Stimulated activated naive B cell treated with anti-CD40 and anti-IgM and Interleukin-4, amounts not matched to agents 10 μg/mL and 1 μg/mL and 100 μg/mL, for 72 hours (primary cell): ENCODE data around the gene MEIOB.

Experiments used
- ATAC-seq, 2 donors: fragments of 150-1000 bp; cut with Tn5 transposase; replicated peaks; 2 replicates each; pipeline ENCODE4 v1.10.0; 2021; ENCODE audit warnings: moderate library complexity in 1 of 2
- DNase-seq: peaks from one replicate; pipeline ENCODE4 v3.0.0; 2021
- H3K27ac Mint-ChIP-seq: one replicate; pipeline ENCODE4 v1.8.0; 2022; ENCODE audit warnings: mild to moderate bottlenecking, mixed read lengths
- H3K27me3 Mint-ChIP-seq, 2 donors: one replicate each; pipeline ENCODE4 v1.8.0; 2022; ENCODE audit warnings: mixed read lengths in 2 of 2
- H3K36me3 Mint-ChIP-seq, 2 donors: one replicate each; pipeline ENCODE4 v1.8.0; 2022; ENCODE audit warnings: mixed read lengths in 2 of 2, mild to moderate bottlenecking in 1 of 2
- H3K4me1 Mint-ChIP-seq, 2 donors: one replicate each; pipeline ENCODE4 v1.8.0; 2022; ENCODE audit warnings: mixed read lengths in 2 of 2, mild to moderate bottlenecking in 1 of 2
- H3K4me3 Mint-ChIP-seq, 2 donors: one replicate each; pipeline ENCODE4 v1.8.0; 2022; ENCODE audit warnings: mild to moderate bottlenecking in 2 of 2, mixed read lengths in 2 of 2, moderate library complexity in 1 of 2
- H3K9me3 Mint-ChIP-seq, 2 donors: one replicate each; pipeline ENCODE4 v1.8.0; 2022; ENCODE audit warnings: mixed read lengths in 2 of 2, mild to moderate bottlenecking in 1 of 2

Gene MEIOB

DNA sequence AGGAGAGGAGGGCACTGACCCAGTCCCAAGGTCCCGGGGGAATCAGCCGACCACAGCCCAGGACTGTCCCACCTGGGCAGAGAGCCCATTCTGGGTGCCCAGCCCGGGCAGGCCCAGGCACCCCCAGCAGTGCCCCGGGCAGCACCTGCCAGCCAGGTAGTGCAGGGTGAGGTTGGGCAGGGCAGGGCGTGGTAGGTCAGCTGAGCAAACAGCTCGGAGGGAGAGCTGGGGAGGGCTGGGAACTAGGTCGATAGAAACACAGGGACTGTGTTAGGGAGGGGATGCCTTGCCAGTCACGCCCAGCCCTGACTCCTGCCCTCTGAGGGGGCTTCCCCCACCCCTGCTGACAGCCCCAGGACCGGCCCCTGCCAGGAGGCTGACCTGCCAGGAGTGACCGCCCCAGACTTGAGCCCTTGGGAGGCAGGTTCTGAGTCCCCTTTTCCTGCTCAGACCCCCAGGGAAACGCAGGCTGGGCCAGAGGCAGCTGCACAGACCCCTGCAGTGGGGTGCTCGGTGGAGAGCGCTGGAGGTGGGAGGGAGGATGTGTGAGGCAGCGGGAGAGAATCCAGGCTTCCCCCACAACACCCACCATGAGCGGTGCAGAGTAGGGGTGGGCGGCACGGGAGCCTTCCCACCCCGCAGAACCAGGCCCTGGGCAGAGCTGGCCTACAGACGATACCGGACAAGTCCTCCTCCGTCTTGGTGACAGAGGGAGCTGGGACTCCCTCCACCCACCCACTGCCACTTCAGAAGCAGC, 41.5 kb upstream of the MEIOB start:
- H3K27ac Mint-ChIP-seq = no peak overlapping the region
- peak in 1 of 2 donors; percentile 36 for ATAC-seq

DNA sequence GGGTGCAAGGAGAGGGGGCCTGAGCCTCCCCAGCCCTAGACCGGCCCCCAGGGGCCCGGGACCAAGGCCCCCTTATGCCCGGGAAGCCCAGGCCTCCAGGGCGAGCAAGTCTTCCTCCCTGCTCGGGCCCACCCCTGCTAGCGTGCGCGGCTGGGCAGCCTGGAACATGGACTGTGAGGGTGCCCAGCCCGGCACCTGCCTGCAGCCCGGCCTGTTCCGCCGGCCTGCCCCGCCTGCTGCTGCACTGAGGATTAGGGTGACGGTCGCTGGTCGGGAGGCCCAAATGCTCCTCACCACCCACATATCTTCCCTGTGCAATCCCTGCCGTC, 40.2 kb upstream of the MEIOB start:
- ATAC-seq = no peak
- Mint-ChIP-seq H3K9me3 (no peaks in the 10 kb centered on the region), H3K4me1 (peaks cover 1 to 5% of the 10 kb centered on the region in 2 donors), H3K36me3 (no peaks in the 10 kb centered on the region), H3K27ac (no peak overlapping the region), H3K4me3 (no peak overlapping the region), H3K27me3 (peaks cover 46 to 55% of the 10 kb centered on the region in 2 donors)
- no peak for DNase-seq

More for the DNA sequence above, 41.5 kb upstream of the MEIOB start:
- no peak overlapping the region for H3K4me3 Mint-ChIP-seq
- H3K36me3 Mint-ChIP-seq = no peaks in the 10 kb centered on the region
- no peaks in the 10 kb centered on the region for H3K9me3 Mint-ChIP-seq
- no peak for DNase-seq
- H3K4me1 Mint-ChIP-seq = peaks cover 1 to 5% of the 10 kb centered on the region in 2 donors
- peaks cover 44 to 58% of the 10 kb centered on the region in 2 donors for H3K27me3 Mint-ChIP-seq

DNA sequence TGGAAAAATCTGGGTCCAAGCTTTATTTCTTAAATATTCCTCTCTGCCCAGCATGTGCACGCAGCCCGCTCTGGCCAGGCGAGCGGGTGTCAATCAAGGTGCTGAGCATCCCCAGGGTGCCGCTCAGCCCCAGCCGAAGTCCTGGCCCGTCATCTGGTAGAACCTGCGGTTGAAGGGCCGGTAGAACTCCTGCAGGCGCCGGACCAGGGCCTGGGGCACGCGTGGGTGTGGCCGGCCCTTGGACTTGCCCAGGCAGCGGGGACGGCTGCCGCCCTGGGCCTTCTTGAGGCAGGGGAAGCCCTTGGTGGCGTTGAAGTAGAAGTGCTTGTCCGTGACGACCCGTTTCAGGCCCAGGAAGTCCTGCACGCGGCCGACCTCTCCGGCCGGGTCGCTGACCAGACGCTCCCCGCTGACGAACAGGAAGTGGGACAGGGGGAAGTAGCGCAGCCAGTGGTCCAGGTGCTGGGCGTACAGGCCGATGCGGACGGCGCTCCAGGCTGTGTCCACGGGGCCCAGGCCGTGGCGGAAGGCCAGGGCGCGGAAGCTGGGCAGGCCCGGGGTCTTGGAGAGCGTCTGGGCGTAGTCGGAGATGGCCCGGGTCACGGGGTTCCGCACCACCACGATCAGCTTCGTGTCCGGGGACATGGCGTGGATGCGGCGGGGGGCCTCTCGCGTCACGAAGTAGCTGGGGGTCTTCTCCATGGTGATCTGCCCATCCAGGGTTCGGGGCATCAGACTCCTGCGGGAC, 39.7 kb upstream of the MEIOB start:
- Mint-ChIP-seq H3K4me3 (no peak overlapping the region), H3K36me3 (no peaks in the 10 kb centered on the region), H3K4me1 (peaks cover 1 to 5% of the 10 kb centered on the region in 2 donors), H3K9me3 (no peaks in the 10 kb centered on the region), H3K27me3 (peaks cover 41 to 54% of the 10 kb centered on the region in 2 donors), H3K27ac (no peak overlapping the region)
- ATAC-seq (no peak), DNase-seq (no peak)

DNA sequence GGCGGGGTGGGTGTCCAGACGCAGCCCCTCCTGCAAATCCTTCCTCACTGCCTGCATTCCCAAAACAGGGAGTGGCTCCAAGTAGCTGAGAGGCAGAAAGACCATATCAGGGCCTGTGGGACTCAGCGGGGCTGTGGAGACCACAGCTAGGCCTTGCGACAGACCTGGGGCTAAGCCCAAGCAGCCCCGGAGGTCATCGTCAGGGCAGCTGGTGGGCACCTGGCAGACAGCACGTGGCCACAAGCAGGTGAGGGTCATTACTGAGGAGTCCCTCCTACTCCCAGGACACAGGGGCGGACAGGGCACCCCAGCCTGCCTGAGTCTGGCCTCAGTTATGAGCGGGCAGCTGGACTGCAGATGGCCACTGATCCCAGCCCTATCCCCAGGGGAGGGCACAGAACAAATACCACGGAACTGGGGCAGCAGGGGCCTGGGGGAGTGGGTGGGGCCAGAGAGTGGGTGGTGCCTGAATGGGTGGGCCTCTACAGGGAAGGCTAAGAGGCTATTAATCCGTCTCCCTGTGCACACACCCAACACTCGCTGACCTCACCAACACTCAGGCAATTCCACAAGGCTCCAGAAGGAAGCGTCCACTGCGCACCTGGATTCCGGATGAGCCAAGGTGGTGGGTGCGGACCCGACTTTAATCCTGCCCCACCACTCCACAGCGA, 37.7 kb upstream of the MEIOB start:
- Mint-ChIP-seq H3K27me3 (peaks cover 27 to 43% of the 10 kb centered on the region in 2 donors), H3K4me1 (peaks cover 0 to 1% of the 10 kb centered on the region in 2 donors), H3K36me3 (no peaks in the 10 kb centered on the region), H3K27ac (no peak overlapping the region), H3K4me3 (no peak overlapping the region), H3K9me3 (no peaks in the 10 kb centered on the region)
- no peak for ATAC-seq
- no peak for DNase-seq

DNA sequence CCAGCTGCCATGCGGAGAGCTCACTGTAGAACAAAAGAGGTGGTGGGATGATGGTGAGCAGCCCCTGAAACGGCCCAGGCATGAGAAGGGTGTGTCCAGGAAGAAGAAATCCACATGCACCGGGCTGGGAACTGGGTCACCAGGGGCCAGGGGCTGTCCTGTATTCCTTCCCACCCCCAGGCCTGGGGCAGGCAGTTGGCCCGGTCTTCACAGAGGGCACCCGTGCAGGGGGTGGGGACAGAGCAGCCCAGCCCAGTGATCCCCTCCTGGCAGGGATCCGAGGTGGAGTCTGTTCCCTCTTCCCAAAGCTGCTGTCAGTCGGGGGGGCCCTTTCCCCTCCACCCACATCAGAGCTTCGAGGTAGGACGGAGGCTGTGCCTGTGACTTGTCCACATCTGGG, 37.0 kb upstream of the MEIOB start:
- H3K27me3 Mint-ChIP-seq = peaks cover 22 to 41% of the 10 kb centered on the region in 2 donors
- no peaks in the 10 kb centered on the region for H3K9me3 Mint-ChIP-seq
- ATAC-seq = no peak

DNA sequence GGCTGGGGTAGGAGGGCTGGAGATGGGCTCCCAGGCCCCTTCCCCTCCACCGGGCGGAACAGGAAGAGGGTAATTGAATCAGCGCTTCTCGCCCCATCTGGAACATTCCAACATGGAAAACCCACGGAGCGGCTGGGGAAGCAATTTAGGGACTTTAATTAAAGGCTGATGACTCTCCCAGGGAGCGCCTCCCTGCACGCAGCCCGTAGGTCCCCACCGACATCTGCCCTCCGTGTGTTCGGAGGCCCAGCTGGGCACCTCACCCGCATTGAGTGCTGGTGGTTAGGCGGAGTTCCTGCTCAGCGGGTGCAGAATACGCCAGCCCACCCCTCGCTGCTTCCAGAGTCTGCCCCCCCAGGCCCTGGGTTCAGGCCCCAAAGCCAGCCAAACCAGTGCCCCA, 36.2 kb upstream of the MEIOB start:
- Mint-ChIP-seq H3K4me1 (no peaks in the 10 kb centered on the region), H3K27ac (no peak overlapping the region), H3K36me3 (no peaks in the 10 kb centered on the region), H3K9me3 (no peaks in the 10 kb centered on the region), H3K27me3 (peaks cover 22 to 42% of the 10 kb centered on the region in 2 donors), H3K4me3 (no peak overlapping the region)
- no peak for ATAC-seq
- DNase-seq = no peak

More for the DNA sequence above, 37.0 kb upstream of the MEIOB start:
- Mint-ChIP-seq H3K4me3 (no peak overlapping the region), H3K36me3 (no peaks in the 10 kb centered on the region), H3K4me1 (no peaks in the 10 kb centered on the region), H3K27ac (no peak overlapping the region)
- no peak for DNase-seq

DNA sequence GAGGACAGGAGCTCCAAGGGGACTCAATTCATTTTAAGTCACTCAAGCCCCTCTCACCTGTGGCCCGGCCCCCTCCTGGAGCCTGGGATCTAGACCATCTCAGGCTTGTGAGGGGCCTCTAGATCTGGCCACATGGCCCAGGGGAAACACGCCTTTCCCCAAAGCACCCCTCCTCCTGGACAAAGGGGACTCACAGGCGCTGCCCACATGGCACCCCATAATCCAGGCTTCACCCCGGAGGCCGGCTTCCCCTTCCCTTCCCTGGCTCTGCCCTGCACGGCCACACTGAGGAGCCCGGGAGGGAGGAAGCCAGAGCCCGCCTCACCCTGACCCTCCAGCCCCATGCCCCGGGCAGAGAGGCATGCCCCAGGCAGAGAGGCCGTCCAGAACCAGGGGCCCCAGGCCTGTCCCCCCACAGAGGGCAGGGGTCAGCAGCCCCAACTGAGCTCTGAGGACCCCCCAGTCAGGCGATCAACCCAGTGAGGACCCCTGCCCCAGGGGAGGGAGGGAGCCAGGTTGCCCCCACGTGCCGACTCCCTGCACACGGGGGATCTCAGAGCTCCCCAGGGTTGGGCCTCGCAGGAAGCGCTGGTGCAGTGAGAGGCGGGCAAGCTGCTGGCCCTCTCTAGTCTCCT, 35.4 kb upstream of the MEIOB start:
- no peaks in the 10 kb centered on the region for H3K36me3 Mint-ChIP-seq
- no peak for DNase-seq
- H3K9me3 Mint-ChIP-seq = no peaks in the 10 kb centered on the region
- H3K4me3 Mint-ChIP-seq = no peak overlapping the region
- H3K27ac Mint-ChIP-seq = no peak overlapping the region
- H3K27me3 Mint-ChIP-seq = peaks cover 15 to 41% of the 10 kb centered on the region in 2 donors
- H3K4me1 Mint-ChIP-seq = peaks cover 0 to 2% of the 10 kb centered on the region in 2 donors
- no peak for ATAC-seq

DNA sequence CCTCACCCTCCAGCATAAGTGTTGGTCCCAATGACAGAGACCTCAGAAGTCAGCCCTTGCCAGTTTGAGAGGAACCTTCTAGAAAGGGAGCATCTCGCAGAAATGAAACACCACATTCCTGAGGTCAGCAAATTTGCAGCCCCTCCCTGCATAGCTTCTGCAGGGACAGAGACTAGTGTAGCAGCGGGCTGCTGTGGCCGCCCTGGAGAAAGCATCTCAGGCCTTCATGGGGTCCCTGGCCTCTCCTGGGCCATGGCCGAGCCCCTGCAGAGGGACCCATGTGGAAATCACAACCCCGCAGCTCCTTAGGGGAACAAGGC, 34.8 kb upstream of the MEIOB start:
- no peaks in the 10 kb centered on the region for H3K36me3 Mint-ChIP-seq
- no peak for ATAC-seq
- no peak overlapping the region for H3K4me3 Mint-ChIP-seq
- peaks cover 14 to 39% of the 10 kb centered on the region in 2 donors for H3K27me3 Mint-ChIP-seq
- peaks cover 0 to 2% of the 10 kb centered on the region in 2 donors for H3K4me1 Mint-ChIP-seq
- no peak for DNase-seq
- H3K27ac Mint-ChIP-seq = no peak overlapping the region
- no peaks in the 10 kb centered on the region for H3K9me3 Mint-ChIP-seq

DNA sequence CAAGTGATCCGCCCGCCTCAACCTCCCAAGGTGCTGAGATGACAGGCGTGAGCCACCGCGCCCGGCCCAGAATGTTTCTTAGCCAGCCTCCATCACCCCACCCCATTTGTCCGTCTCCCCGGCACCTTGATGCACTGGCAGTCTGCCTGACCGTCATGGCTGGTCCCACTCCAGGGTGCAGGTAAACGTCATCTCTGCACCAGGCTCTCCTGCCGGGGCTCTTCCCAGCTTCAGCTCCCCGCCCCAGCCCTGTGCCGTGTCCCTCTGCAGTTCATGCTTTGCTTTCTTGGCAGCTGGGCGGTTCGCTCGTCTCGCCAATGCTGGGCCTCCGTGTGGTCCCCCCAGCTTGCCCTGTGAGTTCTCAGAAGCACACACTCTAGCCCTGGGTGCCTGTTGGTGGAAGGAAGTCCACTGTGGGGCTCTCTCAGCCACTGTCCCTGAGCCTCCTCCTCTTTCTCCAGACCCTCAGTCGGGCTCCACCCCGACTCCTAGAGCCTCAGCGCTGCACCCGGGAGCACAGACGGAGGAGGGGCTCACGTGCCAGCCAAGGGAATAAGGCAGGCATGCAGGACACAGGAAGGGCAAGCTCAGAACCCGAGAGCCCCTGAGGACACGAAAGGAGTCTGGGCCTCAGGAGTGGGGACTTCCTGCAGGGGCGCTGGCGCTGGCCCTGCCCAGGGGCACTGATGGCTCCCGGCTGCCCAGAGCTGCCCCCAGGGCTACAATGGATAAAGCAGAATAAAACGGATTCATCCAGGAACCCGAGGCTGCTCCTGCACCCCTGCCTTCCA, 34.3 kb upstream of the MEIOB start:
- DNase-seq (no peak), ATAC-seq (no peak)
- H3K4me3 Mint-ChIP-seq = no peak overlapping the region
- H3K27me3 Mint-ChIP-seq = peaks cover 14 to 39% of the 10 kb centered on the region in 2 donors
- H3K36me3 Mint-ChIP-seq = no peaks in the 10 kb centered on the region
- no peak overlapping the region for H3K27ac Mint-ChIP-seq
- peaks cover 0 to 2% of the 10 kb centered on the region in 2 donors for H3K4me1 Mint-ChIP-seq
- no peaks in the 10 kb centered on the region for H3K9me3 Mint-ChIP-seq

DNA sequence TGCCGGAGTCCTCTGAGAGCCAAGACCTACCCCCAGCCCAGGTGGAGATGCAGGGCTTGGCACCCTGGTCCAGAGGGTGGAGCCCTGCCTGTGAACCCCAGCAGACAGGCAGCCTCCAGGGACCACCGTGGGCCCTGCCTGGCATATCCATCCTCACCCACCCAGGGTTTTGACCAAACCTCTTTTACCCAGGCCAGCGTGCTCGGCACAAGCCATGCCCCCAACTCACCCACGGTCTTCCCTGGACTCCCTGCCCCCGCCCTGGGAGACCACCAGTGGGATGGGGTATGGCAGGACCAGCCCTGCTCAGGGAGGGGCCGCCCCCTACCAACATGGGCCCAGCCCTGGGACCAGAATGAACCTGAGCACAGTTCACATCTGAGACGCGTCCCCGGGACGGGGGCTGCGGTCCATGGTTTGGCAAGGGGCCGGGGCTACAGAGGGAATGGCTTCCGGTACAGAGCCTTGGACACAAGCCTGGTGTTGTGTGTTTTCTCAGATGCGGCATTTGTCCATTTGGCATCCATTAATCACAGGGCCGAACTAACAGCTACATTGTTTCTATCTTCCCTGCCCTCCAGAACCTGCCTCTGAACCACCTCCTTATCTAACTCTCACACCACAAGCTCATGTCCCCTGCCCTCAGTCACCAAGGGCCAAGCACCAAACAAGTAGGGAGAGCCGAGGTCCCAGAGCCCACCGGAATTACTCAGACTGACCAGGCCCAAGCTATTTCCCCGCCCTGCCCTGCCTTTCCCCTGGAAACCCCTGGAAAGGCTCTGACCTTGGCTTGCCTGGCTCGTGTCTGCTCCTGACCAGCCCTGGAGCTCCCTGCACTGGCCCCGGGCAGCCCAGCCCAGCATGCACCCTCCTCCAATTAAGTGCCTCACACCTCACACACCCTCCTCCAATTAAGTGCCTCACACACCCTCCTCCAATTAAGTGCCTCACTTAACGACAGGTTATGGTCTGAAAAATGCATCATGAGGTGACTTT, 32.2 kb upstream of the MEIOB start:
- Mint-ChIP-seq H3K9me3 (no peaks in the 10 kb centered on the region), H3K4me3 (no peak overlapping the region), H3K27ac (no peak overlapping the region), H3K27me3 (peaks cover 11 to 46% of the 10 kb centered on the region in 2 donors), H3K4me1 (peaks cover 0 to 2% of the 10 kb centered on the region in 2 donors), H3K36me3 (no peaks in the 10 kb centered on the region)
- ATAC-seq (no peak), DNase-seq (no peak)

DNA sequence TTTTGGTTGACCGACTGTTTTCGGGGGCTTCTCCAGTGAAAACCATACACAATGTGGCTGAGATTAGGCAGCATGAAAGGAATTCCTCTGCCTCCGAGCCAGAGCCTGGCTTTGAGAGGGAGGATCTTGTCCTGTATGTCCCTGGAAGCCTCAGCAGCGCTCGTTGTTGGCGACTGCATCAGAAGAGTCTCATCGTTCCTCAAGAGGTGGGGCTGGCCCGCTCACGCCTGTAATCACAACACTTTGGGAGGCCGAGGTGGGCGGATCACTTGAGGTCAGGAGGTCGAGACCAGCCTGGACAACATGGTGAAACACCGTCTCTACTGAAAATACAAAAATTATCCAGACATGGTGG, 31.2 kb upstream of the MEIOB start:
- H3K27me3 Mint-ChIP-seq = peaks cover 4 to 44% of the 10 kb centered on the region in 2 donors
- DNase-seq (no peak), ATAC-seq (no peak)
- H3K4me1 Mint-ChIP-seq = peaks cover 0 to 2% of the 10 kb centered on the region in 2 donors
- H3K27ac Mint-ChIP-seq = no peak overlapping the region
- H3K36me3 Mint-ChIP-seq = no peaks in the 10 kb centered on the region
- no peaks in the 10 kb centered on the region for H3K9me3 Mint-ChIP-seq
- no peak overlapping the region for H3K4me3 Mint-ChIP-seq

DNA sequence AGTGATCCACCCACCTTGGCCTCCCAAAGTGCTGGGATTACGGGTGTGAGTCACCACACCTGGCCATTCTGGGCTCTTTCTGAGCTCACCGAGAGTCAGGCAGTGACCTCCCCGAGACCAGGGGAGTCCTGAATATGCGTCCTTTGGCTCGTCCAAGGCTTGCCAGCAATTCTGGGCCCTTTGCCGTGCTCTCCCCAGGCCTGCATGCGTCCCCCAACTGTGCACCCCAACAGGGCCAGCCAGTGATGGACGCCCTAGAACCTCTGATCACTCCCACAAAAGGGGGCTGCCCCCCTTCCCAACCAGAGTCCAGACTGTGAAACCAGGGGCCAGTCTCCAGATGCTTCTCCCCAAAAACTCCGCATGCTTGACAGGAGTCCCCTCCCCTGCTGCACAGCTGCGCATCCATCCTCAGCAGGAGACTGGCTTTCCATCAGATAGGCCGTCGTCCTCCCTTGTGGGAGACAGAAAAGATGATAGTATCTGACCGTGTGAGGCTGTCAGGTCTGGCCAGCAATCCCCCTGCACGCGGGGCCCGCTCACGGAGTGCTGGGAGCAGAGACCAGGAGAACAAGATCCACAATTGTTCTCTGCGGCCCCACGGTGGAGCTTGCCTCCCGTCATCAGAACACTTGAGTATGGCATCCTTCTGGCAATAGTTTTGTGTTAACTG, 30.7 kb upstream of the MEIOB start:
- H3K27me3 Mint-ChIP-seq = peaks cover 7 to 46% of the 10 kb centered on the region in 2 donors
- H3K36me3 Mint-ChIP-seq = no peaks in the 10 kb centered on the region
- H3K4me1 Mint-ChIP-seq = peaks cover 0 to 2% of the 10 kb centered on the region in 2 donors
- no peak overlapping the region for H3K4me3 Mint-ChIP-seq
- no peak overlapping the region for H3K27ac Mint-ChIP-seq
- DNase-seq = no peak
- no peaks in the 10 kb centered on the region for H3K9me3 Mint-ChIP-seq
- ATAC-seq = no peak

DNA sequence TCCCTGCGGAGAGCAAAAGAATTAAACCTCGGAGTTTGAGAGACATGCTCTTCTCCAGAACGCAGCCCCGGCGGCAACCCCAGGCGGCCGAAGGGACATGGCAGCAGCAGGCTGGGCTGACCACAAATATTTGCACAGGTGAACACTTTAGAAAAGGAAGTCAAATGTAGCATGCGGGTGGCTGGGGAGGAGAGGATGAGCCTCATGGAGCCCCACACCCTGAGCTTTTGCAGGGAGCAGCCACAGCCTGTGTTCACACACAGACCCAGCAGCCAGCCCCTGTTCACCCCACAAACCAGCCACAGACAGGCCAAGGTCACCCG, 28.4 kb upstream of the MEIOB start:
- H3K27me3 Mint-ChIP-seq = peaks cover 8 to 36% of the 10 kb centered on the region in 2 donors
- no peak for ATAC-seq
- H3K36me3 Mint-ChIP-seq = no peaks in the 10 kb centered on the region
- H3K27ac Mint-ChIP-seq = no peak overlapping the region
- H3K9me3 Mint-ChIP-seq = no peaks in the 10 kb centered on the region
- H3K4me1 Mint-ChIP-seq = peaks cover 0 to 2% of the 10 kb centered on the region in 2 donors
- DNase-seq = no peak
- no peak overlapping the region for H3K4me3 Mint-ChIP-seq
